PC-3 (cell line): ENCODE data around the gene RREB1. TPM values are rescaled to one million over a fixed set of nuclear protein-coding genes. Genes with fewer than 3 reads are reported as not detected.

Source experiments
- ATAC-seq: fragments of 200-7000 bp; cut with Tn5 transposase; 2 replicates; pipeline ENCODE4 v1.9.1; 2020; ENCODE audit warnings: mild to moderate bottlenecking, moderate library complexity
- BruUV-seq: library from RNA; stranded (reverse); fragments of 400-500 nt; replicated peaks from 2 replicates; lab custom pipeline; 2021; lab: Mats Ljungman, UMichigan
- CTCF ChIA-PET: fragments of 300-600 bp; sonication (Branson Sonifier 250); formaldehyde crosslinking; loops from one replicate; lab custom pipeline; 2022; ENCODE audit warnings: antibody characterized with exemption; lab: Charles Lee
- POLR2A ChIA-PET: fragments of 300-600 bp; sonication (Branson Sonifier 250); formaldehyde crosslinking; loops from one replicate; lab custom pipeline; 2022; ENCODE audit warnings: antibody characterized with exemption; ENCODE audit not compliant: unreplicated experiment; lab: Charles Lee
- DNase-seq: peaks from one replicate; pipeline ENCODE4 v3.0.0-alpha.2; 2015
- H2AFZ ChIP-seq: fragments of 300-600 bp; sonication (generic); 2 replicates; pipeline ENCODE4 v1.6.0; 2016; ENCODE audit warnings: antibody characterized with exemption, low read length
- H3F3A ChIP-seq: fragments of 300-600 bp; sonication (generic); one replicate; pipeline ENCODE4 v1.6.0; 2017; ENCODE audit warnings: antibody characterized with exemption, low read length, control low read depth, mild to moderate bottlenecking; ENCODE audit not compliant: unreplicated experiment
- H3K27ac ChIP-seq: fragments of 300-600 bp; sonication (generic); 2 replicates; pipeline ENCODE4 v1.5.1; 2016; ENCODE audit warnings: mild to moderate bottlenecking, low read length
- H3K27me3 ChIP-seq: fragments of 300-600 bp; sonication (generic); 2 replicates; pipeline ENCODE4 v1.6.1; 2016; ENCODE audit warnings: low read length, mixed read lengths
- H3K36me3 ChIP-seq: fragments of 300-600 bp; sonication (generic); 2 replicates; pipeline ENCODE4 v1.6.1; 2016; ENCODE audit warnings: low read depth, mixed run types, low read length, mixed read lengths
- H3K4me1 ChIP-seq: fragments of 300-600 bp; sonication (generic); 2 replicates; pipeline ENCODE4 v1.5.1; 2016; ENCODE audit warnings: low read length; ENCODE audit not compliant: insufficient read depth
- H3K4me2 ChIP-seq: fragments of 300-600 bp; sonication (generic); 2 replicates; pipeline ENCODE4 v1.6.0; 2016; ENCODE audit warnings: low read length
- H3K4me3 ChIP-seq: fragments of 300-600 bp; sonication (generic); 2 replicates; pipeline ENCODE4 v1.5.1; 2016; ENCODE audit warnings: mild to moderate bottlenecking, low read length, mixed read lengths
- H3K79me2 ChIP-seq: fragments of 300-600 bp; sonication (generic); 2 replicates; pipeline ENCODE4 v1.6.1; 2017; ENCODE audit warnings: low read length, mixed read lengths
- H3K9ac ChIP-seq: fragments of 300-600 bp; sonication (generic); 2 replicates; pipeline ENCODE4 v1.6.0; 2016; ENCODE audit warnings: mild to moderate bottlenecking, low read length
- H3K9me2 ChIP-seq: fragments of 300-600 bp; sonication (generic); replicated peaks from 2 replicates; pipeline ENCODE4 v1.6.1; 2016; ENCODE audit warnings: mixed run types, low read length, mixed read lengths
- H3K9me3 ChIP-seq: fragments of 300-600 bp; sonication (generic); 2 replicates; pipeline ENCODE4 v1.6.1; 2016; ENCODE audit warnings: low read length, mixed read lengths
- H4K20me1 ChIP-seq: fragments of 300-600 bp; sonication (generic); 2 replicates; pipeline ENCODE4 v1.6.1; 2016; ENCODE audit warnings: low read length, mixed read lengths
- CTCF ChIP-seq: fragments of 300-600 bp; sonication (generic); conservative IDR thresholded peaks from 2 replicates; pipeline ENCODE4 v1.5.1; 2017; ENCODE audit warnings: antibody characterized with exemption, low read depth, mild to moderate bottlenecking, low read length
- EZH2 ChIP-seq: fragments of 300-600 bp; sonication (generic); IDR thresholded peaks from one replicate; pipeline ENCODE4 v1.6.1; 2017; ENCODE audit warnings: antibody characterized with exemption, mild to moderate bottlenecking, low read length; ENCODE audit not compliant: unreplicated experiment
- EZH2phosphoT487 ChIP-seq: fragments of 300-600 bp; sonication (generic); IDR thresholded peaks from 2 replicates; pipeline ENCODE4 v1.6.1; 2018; ENCODE audit warnings: mild to moderate bottlenecking, antibody characterized with exemption, low read length, borderline replicate concordance
- intact Hi-C: fragments of 100-400 bp; cut with micrococcal nuclease; formaldehyde crosslinking; loops from 2 replicates; pipeline ENCODE4 v1.9.0; 2023
- total RNA-seq: library from RNA; depleted of rRNA; stranded (reverse); fragments of >200 nt; gene quantifications from 2 replicates; pipeline ENCODE4 v1.2.3, GENCODE V29; 2014

Gene RREB1
- total RNA-seq, 1 experiment from 2014 or later: 26.0 TPM

GRCh38 chr6:7260291-7261031 lies 152.7 kb downstream of the RREB1 start:
- DNase-seq (no peak), ATAC-seq (peak; percentile 29)
- intact Hi-C loops: no loop called here
- CTCF ChIA-PET: no interaction called here
- no peaks in the 10 kb centered on the region for H3K79me2 ChIP-seq
- H3K27me3 ChIP-seq: no peaks in the 10 kb centered on the region
- peak overlapping the region; percentile 87 for H3K4me2 ChIP-seq
- H3K9me3 ChIP-seq: no peaks in the 10 kb centered on the region
- TSS peak; percentile 51 for BruUV-seq
- TF ChIP-seq EZH2: no peak
- no peak for TF ChIP-seq EZH2phosphoT487
- TF ChIP-seq CTCF: no peak
- H3K4me3 ChIP-seq: peak overlapping the region; percentile 75
- H3K4me1 ChIP-seq: peaks cover 17% of the 10 kb centered on the region
- no peaks in the 10 kb centered on the region for H3K36me3 ChIP-seq
- H4K20me1 ChIP-seq: no peaks in the 10 kb centered on the region
- H3K27ac ChIP-seq: peak overlapping the region; percentile 64
- H3K9me2 ChIP-seq: no peaks in the 10 kb centered on the region
- POLR2A ChIA-PET: no interaction called here
- H3K9ac ChIP-seq: peak overlapping the region; percentile 68
- H3F3A ChIP-seq: no peaks in the 10 kb centered on the region
- peak overlapping the region; percentile 77 for H2AFZ ChIP-seq

- no peaks in the 10 kb centered on the region for H3K27me3 ChIP-seq
- H3K4me3 ChIP-seq: peak overlapping the region; percentile 75
- H3K9ac ChIP-seq: peak overlapping the region; percentile 68
- intact Hi-C loops: no loop called here
- peaks cover 17% of the 10 kb centered on the region for H3K4me1 ChIP-seq
- H3K9me3 ChIP-seq: no peaks in the 10 kb centered on the region
- H2AFZ ChIP-seq: peak overlapping the region; percentile 77
- BruUV-seq: TSS peak; percentile 81
- no peaks in the 10 kb centered on the region for H3K79me2 ChIP-seq
- ATAC-seq (peak; percentile 98), DNase-seq (peak; percentile 95)
- H3K9me2 ChIP-seq: no peaks in the 10 kb centered on the region
- peak overlapping the region; percentile 87 for H3K4me2 ChIP-seq
- H3K27ac ChIP-seq: peak overlapping the region; percentile 64
- H4K20me1 ChIP-seq: no peaks in the 10 kb centered on the region
- ChIA-PET CTCF (no interaction called here), POLR2A (no interaction called here)
- TF ChIP-seq EZH2phosphoT487 (no peak), EZH2 (no peak), CTCF (no peak)
- H3K36me3 ChIP-seq: no peaks in the 10 kb centered on the region
- H3F3A ChIP-seq: no peaks in the 10 kb centered on the region
These were observed 153.5 kb downstream of the RREB1 start for GRCh38 chr6:7261032-7261841.
